HL-60 (cell line): ENCODE results near the gene CENPV.

Source experiments
- DNase-seq, 2 experiments: peaks; one replicate each; pipeline ENCODE4 v3.0.0-alpha.2; 2010 to 2020; ENCODE audit warnings: low read depth in 1 of 2, low spot score in 1 of 2
- H3K27ac ChIP-seq: fragments of 250-450 bp; sonication (Bioruptor Pico); replicated peaks from 2 replicates; pipeline ENCODE4 v1.5.1; 2020; ENCODE audit warnings: mild to moderate bottlenecking, moderate library complexity
- H3K27me3 ChIP-seq: fragments of 250-450 bp; sonication (Bioruptor Pico); 2 replicates; pipeline ENCODE4 v1.5.1; 2021; ENCODE audit warnings: mild to moderate bottlenecking, moderate library complexity; ENCODE audit not compliant: insufficient read depth, poor library complexity, severe bottlenecking
- H3K4me3 ChIP-seq: replicated peaks from 2 replicates; pipeline ENCODE4 v1.5.1; 2011; ENCODE audit warnings: mild to moderate bottlenecking, control low read depth, low read length; ENCODE audit not compliant: insufficient read depth
- GABPA ChIP-seq: IDR thresholded peaks from 2 replicates; pipeline ENCODE4 v1.6.1; 2012; ENCODE audit warnings: low read depth
- POLR2AphosphoS5 ChIP-seq: IDR thresholded peaks from 2 replicates; pipeline ENCODE4 v1.6.1; 2012; ENCODE audit warnings: low read depth
- SPI1 ChIP-seq: IDR thresholded peaks from 2 replicates; pipeline ENCODE4 v1.6.1; 2012; ENCODE audit warnings: low read depth, mild to moderate bottlenecking, borderline replicate concordance
- TF ChIP-seq, protein P1 (sequence below): IDR thresholded peaks from 2 replicates; pipeline ENCODE4 v1.6.1; 2012; ENCODE audit warnings: low read depth; ENCODE audit not compliant: insufficient replicate concordance
- TF ChIP-seq, protein P2 (sequence below): IDR thresholded peaks from one replicate; pipeline ENCODE4 v1.5.1; 2011; ENCODE audit warnings: low read length, control low read depth, inconsistent platforms; ENCODE audit not compliant: insufficient read depth

Gene CENPV

DNA sequence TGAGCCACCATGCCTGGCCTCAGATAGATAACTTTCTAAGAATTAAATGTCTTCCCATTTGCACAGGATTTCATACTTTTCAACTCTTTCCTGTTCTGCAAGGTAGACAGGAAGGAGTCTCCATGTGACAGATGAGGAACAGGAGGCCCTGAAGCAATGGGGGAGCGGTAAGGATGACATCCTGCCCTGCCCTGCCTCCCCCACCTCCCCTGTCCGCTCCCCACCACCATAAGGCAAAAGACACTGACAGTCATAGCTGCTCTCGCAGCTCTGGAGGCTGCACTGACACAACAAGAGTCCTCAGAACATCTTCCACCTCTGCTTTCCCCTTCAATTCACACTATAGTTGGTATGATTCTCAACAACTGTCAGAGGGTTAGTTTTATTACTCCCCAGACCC is 9.7 kb downstream of the CENPV start:
- Histone ChIP-seq H3K4me3 (no peak overlapping the region), H3K27ac (no peak overlapping the region), H3K27me3 (no peaks in the 10 kb centered on the region)
- no peak for DNase-seq
- TF ChIP-seq POLR2AphosphoS5 (no peak), SPI1 (no peak)
- TF ChIP-seq, protein P1, sequence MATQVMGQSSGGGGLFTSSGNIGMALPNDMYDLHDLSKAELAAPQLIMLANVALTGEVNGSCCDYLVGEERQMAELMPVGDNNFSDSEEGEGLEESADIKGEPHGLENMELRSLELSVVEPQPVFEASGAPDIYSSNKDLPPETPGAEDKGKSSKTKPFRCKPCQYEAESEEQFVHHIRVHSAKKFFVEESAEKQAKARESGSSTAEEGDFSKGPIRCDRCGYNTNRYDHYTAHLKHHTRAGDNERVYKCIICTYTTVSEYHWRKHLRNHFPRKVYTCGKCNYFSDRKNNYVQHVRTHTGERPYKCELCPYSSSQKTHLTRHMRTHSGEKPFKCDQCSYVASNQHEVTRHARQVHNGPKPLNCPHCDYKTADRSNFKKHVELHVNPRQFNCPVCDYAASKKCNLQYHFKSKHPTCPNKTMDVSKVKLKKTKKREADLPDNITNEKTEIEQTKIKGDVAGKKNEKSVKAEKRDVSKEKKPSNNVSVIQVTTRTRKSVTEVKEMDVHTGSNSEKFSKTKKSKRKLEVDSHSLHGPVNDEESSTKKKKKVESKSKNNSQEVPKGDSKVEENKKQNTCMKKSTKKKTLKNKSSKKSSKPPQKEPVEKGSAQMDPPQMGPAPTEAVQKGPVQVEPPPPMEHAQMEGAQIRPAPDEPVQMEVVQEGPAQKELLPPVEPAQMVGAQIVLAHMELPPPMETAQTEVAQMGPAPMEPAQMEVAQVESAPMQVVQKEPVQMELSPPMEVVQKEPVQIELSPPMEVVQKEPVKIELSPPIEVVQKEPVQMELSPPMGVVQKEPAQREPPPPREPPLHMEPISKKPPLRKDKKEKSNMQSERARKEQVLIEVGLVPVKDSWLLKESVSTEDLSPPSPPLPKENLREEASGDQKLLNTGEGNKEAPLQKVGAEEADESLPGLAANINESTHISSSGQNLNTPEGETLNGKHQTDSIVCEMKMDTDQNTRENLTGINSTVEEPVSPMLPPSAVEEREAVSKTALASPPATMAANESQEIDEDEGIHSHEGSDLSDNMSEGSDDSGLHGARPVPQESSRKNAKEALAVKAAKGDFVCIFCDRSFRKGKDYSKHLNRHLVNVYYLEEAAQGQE: no peak

DNA sequence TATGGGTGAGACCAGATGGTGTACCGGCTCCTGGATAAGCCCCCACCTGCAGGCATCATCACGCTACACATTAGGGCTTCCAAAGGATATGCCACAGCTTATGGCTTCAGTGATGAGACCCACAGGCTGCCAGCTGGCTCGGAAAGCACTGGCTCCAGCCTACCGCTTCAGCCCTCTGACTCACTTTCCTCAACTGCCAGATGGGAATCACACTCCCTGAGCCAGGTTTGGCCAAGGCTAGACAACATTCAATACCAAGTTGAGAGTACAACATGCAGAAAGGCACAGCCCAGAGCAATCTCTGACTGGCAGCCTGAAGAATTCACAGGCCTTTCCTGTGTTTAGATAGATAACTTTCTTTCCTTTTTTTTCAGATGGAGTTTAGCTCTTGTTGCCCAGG is 10.3 kb downstream of the CENPV start:
- H3K4me3 ChIP-seq: no peak overlapping the region
- DNase-seq: no peak
- TF ChIP-seq POLR2AphosphoS5: no peak
- TF ChIP-seq GABPA: no peak
- TF ChIP-seq, protein P2, sequence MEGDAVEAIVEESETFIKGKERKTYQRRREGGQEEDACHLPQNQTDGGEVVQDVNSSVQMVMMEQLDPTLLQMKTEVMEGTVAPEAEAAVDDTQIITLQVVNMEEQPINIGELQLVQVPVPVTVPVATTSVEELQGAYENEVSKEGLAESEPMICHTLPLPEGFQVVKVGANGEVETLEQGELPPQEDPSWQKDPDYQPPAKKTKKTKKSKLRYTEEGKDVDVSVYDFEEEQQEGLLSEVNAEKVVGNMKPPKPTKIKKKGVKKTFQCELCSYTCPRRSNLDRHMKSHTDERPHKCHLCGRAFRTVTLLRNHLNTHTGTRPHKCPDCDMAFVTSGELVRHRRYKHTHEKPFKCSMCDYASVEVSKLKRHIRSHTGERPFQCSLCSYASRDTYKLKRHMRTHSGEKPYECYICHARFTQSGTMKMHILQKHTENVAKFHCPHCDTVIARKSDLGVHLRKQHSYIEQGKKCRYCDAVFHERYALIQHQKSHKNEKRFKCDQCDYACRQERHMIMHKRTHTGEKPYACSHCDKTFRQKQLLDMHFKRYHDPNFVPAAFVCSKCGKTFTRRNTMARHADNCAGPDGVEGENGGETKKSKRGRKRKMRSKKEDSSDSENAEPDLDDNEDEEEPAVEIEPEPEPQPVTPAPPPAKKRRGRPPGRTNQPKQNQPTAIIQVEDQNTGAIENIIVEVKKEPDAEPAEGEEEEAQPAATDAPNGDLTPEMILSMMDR: no peak
- TF ChIP-seq, protein P1: no peak
- no peak for TF ChIP-seq SPI1
- H3K27ac ChIP-seq: no peak overlapping the region
- H3K27me3 ChIP-seq: no peaks in the 10 kb centered on the region

DNA sequence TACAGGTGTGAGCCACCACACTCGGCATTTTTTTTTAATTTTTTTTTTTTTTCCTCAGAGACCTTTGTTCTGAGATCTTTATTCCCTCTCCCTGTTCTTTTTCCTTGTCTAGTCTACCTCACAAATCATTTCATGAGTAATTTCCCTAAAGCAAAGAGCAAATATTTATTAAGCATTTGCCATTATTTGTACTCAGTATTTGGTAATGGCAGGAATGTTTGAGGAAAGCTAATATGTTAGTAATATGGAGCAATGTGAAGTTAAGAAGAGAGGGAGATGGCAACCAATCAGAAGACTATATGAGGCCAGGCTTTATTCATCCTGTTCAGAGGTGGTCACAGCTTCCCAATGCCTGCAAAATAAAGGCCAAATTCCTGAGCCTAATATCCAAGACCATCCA is 13.3 kb downstream of the CENPV start:
- no peak for DNase-seq
- Histone ChIP-seq H3K27ac (no peak overlapping the region), H3K4me3 (no peak overlapping the region), H3K27me3 (no peaks in the 10 kb centered on the region)
- no peak for TF ChIP-seq SPI1
- TF ChIP-seq GABPA: no peak
- TF ChIP-seq, protein P2: no peak
- TF ChIP-seq, protein P1: no peak
- no peak for TF ChIP-seq POLR2AphosphoS5

DNA sequence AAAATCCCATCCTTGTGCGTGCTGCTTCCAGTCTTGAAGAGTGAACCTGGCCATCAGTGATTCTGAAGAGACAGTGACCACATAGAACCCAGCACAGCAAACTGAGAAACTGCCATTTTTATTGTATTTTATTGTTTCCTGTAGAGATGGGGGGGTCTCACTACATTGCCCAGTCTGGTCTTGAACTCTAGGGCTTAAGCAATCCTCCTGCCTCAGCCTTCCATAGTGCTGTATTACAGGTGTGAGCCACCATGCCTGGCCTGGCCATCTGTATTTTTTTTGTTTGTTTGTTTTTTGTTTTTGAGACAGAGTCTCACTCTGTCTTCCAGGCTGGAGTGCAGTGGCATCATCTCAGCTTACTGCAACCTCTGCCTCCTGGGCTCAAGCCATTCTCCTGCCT is 13.9 kb downstream of the CENPV start:
- H3K27me3 ChIP-seq: no peaks in the 10 kb centered on the region
- H3K27ac ChIP-seq: no peak overlapping the region
- no peak overlapping the region for H3K4me3 ChIP-seq
- no peak for DNase-seq
- TF ChIP-seq, protein P2: no peak
- TF ChIP-seq GABPA: no peak
- TF ChIP-seq, protein P1: no peak
- no peak for TF ChIP-seq SPI1
- no peak for TF ChIP-seq POLR2AphosphoS5
